HL-60 (cell line): Measurements from ENCODE around the gene MTA2.

Experiments
- CTCF ChIP-seq: IDR thresholded peaks from one replicate; pipeline ENCODE4 v1.5.1; 2011; ENCODE audit warnings: low read length, control low read depth, inconsistent platforms; ENCODE audit not compliant: insufficient read depth
- POLR2AphosphoS5 ChIP-seq: IDR thresholded peaks from 2 replicates; pipeline ENCODE4 v1.6.1; 2012; ENCODE audit warnings: low read depth

- TF ChIP-seq CTCF: no peak
- no peak for TF ChIP-seq POLR2AphosphoS5
Observed at GRCh38 chr11:62580959-62581715, 20.5 kb downstream of the MTA2 start.
